H9 (cell line): ENCODE data around the gene RAET1L. TPM values are rescaled to one million over a fixed set of nuclear protein-coding genes. Genes with fewer than 3 reads are reported as not detected.

Experiments used
- DNase-seq: peaks from one replicate; pipeline ENCODE4 v3.0.0-alpha.2; 2017
- H2AFZ ChIP-seq: one replicate; pipeline ENCODE4 v1.6.1; 2013; ENCODE audit warnings: mild to moderate bottlenecking, low read length, control low read depth, moderate library complexity
- H2AK5ac ChIP-seq: 2 replicates; pipeline ENCODE4 v1.6.1; 2013; ENCODE audit warnings: low read length, control low read depth, mixed read lengths; ENCODE audit not compliant: insufficient read length
- H2BK120ac ChIP-seq: one replicate; pipeline ENCODE4 v1.6.1; 2013; ENCODE audit warnings: low read depth, mild to moderate bottlenecking, low read length, control low read depth, inconsistent platforms; ENCODE audit not compliant: poor library complexity, severe bottlenecking
- H2BK12ac ChIP-seq: 2 replicates; pipeline ENCODE4 v1.6.1; 2013; ENCODE audit warnings: low read length, control low read depth, mixed read lengths, low read depth; ENCODE audit not compliant: insufficient read length
- H2BK15ac ChIP-seq: 2 replicates; pipeline ENCODE4 v1.6.1; 2013; ENCODE audit warnings: low read depth, low read length, control low read depth
- H2BK20ac ChIP-seq: one replicate; pipeline ENCODE4 v1.6.1; 2013; ENCODE audit warnings: low read depth, mild to moderate bottlenecking, low read length, control low read depth, inconsistent platforms; ENCODE audit not compliant: poor library complexity, severe bottlenecking
- H2BK5ac ChIP-seq: 2 replicates; pipeline ENCODE4 v1.6.1; 2013; ENCODE audit warnings: low read length, control low read depth, mixed read lengths; ENCODE audit not compliant: insufficient read length
- H3K14ac ChIP-seq: 2 replicates; pipeline ENCODE4 v1.6.1; 2013; ENCODE audit warnings: low read length, control low read depth; ENCODE audit not compliant: insufficient read depth
- H3K18ac ChIP-seq: 2 replicates; pipeline ENCODE4 v1.6.1; 2013; ENCODE audit warnings: low read depth, mild to moderate bottlenecking, mixed read lengths, low read length, control low read depth; ENCODE audit not compliant: insufficient read length
- H3K23ac ChIP-seq: 2 replicates; pipeline ENCODE4 v1.6.1; 2013; ENCODE audit warnings: low read length, control low read depth, mixed read lengths, low read depth; ENCODE audit not compliant: insufficient read length
- H3K23me2 ChIP-seq: 2 replicates; pipeline ENCODE4 v1.6.1; 2013; ENCODE audit warnings: low read depth, mild to moderate bottlenecking, mixed read lengths, low read length, control low read depth; ENCODE audit not compliant: insufficient read length, poor library complexity, severe bottlenecking
- H3K27ac ChIP-seq: 2 replicates; pipeline ENCODE4 v1.5.1; 2013; ENCODE audit warnings: low read length, control low read depth, mixed read lengths, low read depth; ENCODE audit not compliant: insufficient read length
- H3K27me3 ChIP-seq: 2 replicates; pipeline ENCODE4 v1.6.1; 2013; ENCODE audit warnings: low read length, control low read depth, inconsistent platforms; ENCODE audit not compliant: insufficient read depth
- H3K4ac ChIP-seq: 2 replicates; pipeline ENCODE4 v1.6.1; 2013; ENCODE audit warnings: low read depth, mild to moderate bottlenecking, control low read depth, inconsistent platforms, low read length, moderate library complexity
- H3K4me1 ChIP-seq: 2 replicates; pipeline ENCODE4 v1.6.1; 2013; ENCODE audit warnings: low read length, control low read depth, inconsistent platforms; ENCODE audit not compliant: insufficient read depth
- H3K4me2 ChIP-seq: 2 replicates; pipeline ENCODE4 v1.6.1; 2013; ENCODE audit warnings: low read length, control low read depth, mixed read lengths; ENCODE audit not compliant: insufficient read length, insufficient read depth
- H3K56ac ChIP-seq: 2 replicates; pipeline ENCODE4 v1.6.1; 2013; ENCODE audit warnings: low read depth, mild to moderate bottlenecking, mixed read lengths, low read length, control low read depth; ENCODE audit not compliant: insufficient read length
- H3K79me1 ChIP-seq: 2 replicates; pipeline ENCODE4 v1.6.1; 2013; ENCODE audit warnings: low read depth, mild to moderate bottlenecking, moderate library complexity, low read length, control low read depth, inconsistent platforms; ENCODE audit not compliant: insufficient read depth, poor library complexity, severe bottlenecking
- H3K79me2 ChIP-seq: 2 replicates; pipeline ENCODE4 v1.6.1; 2013; ENCODE audit warnings: low read length, control low read depth, inconsistent platforms; ENCODE audit not compliant: insufficient read depth
- H3K9ac ChIP-seq: 2 replicates; pipeline ENCODE4 v1.6.1; 2013; ENCODE audit warnings: low read length, control low read depth, mixed read lengths; ENCODE audit not compliant: insufficient read length; ENCODE audit errors: extremely low read depth
- H3K9me3 ChIP-seq: one replicate; pipeline ENCODE4 v1.6.1; 2013; ENCODE audit warnings: low read depth, low read length, inconsistent platforms; ENCODE audit not compliant: control insufficient read depth
- H3T11ph ChIP-seq: one replicate; pipeline ENCODE4 v1.6.1; 2013; ENCODE audit warnings: mild to moderate bottlenecking, low read length, control low read depth, inconsistent platforms
- H4K20me1 ChIP-seq: one replicate; pipeline ENCODE4 v1.6.1; 2013; ENCODE audit not compliant: control insufficient read depth, insufficient read length, insufficient read depth
- H4K5ac ChIP-seq: 2 replicates; pipeline ENCODE4 v1.6.1; 2013; ENCODE audit warnings: low read depth, mild to moderate bottlenecking, mixed read lengths, low read length, control low read depth; ENCODE audit not compliant: insufficient read length
- H4K8ac ChIP-seq: replicated peaks from 2 replicates; pipeline ENCODE4 v1.6.1; 2013; ENCODE audit warnings: low read length, control low read depth, mixed read lengths, low read depth; ENCODE audit not compliant: insufficient read length
- H4K91ac ChIP-seq: 2 replicates; pipeline ENCODE4 v1.6.1; 2013; ENCODE audit warnings: low read depth, mild to moderate bottlenecking, moderate library complexity, mixed read lengths, low read length, control low read depth; ENCODE audit not compliant: insufficient read length
- H3K27ac Mint-ChIP-seq, 3 experiments: 2 replicates in 2 of 3; 3 replicates in 1 of 3; pipeline ENCODE4 v1.8.0; 2020 to 2021; ENCODE audit warnings: mixed read lengths in 3 of 3, mild to moderate bottlenecking in 1 of 3, moderate library complexity in 1 of 3
- H3K27me3 Mint-ChIP-seq: 2 replicates; pipeline ENCODE4 v1.8.0; 2021; ENCODE audit warnings: low read depth, mild to moderate bottlenecking, moderate library complexity, mixed read lengths
- H3K36me3 Mint-ChIP-seq, 3 experiments: 2 replicates in 2 of 3; 3 replicates in 1 of 3; pipeline ENCODE4 v1.8.0; 2020 to 2021; ENCODE audit warnings: low read depth in 3 of 3, mixed read lengths in 3 of 3; ENCODE audit not compliant: insufficient read depth in 1 of 3
- H3K4me1 Mint-ChIP-seq, 2 experiments: 2 replicates each; pipeline ENCODE4 v1.8.0; 2020; ENCODE audit warnings: mixed read lengths in 2 of 2
- H3K4me3 Mint-ChIP-seq, 2 experiments: 2 replicates in 1 of 2; 3 replicates in 1 of 2; pipeline ENCODE4 v1.8.0; 2020 to 2021; ENCODE audit warnings: mild to moderate bottlenecking in 2 of 2, mixed read lengths in 2 of 2, moderate library complexity in 1 of 2
- H3K9me3 Mint-ChIP-seq, 2 experiments: 2 replicates in 1 of 2; 3 replicates in 1 of 2; pipeline ENCODE4 v1.8.0; 2020; ENCODE audit warnings: mild to moderate bottlenecking in 2 of 2, mixed read lengths in 2 of 2, moderate library complexity in 1 of 2
- WGBS: extraction: QIAGEN DNeasy Blood & Tissue Kit; methylation state at CpG from one replicate; pipeline ENCODE4 v1.1.7; 2013; ENCODE audit warnings: missing lambda C conversion rate, low lambda C conversion rate, mixed read lengths; ENCODE audit not compliant: insufficient read length; ENCODE audit errors: extremely low coverage; 5-methylcytosine and 5-hydroxymethylcytosine counted together
- total RNA-seq: library from RNA; stranded (reverse); gene quantifications from 2 replicates; pipeline ENCODE4 v1.2.1, GENCODE V29; 2021
- TF ChIP-seq, protein P1 (sequence below): fragments of 200-600 bp; sonication (generic); conservative IDR thresholded peaks from 3 replicates; pipeline ENCODE4 v1.8.0; 2021; ENCODE audit warnings: antibody characterized with exemption, mild to moderate bottlenecking

The RAET1L gene
- total RNA-seq, 1 experiment from 2014 or later: not detected

DNA sequence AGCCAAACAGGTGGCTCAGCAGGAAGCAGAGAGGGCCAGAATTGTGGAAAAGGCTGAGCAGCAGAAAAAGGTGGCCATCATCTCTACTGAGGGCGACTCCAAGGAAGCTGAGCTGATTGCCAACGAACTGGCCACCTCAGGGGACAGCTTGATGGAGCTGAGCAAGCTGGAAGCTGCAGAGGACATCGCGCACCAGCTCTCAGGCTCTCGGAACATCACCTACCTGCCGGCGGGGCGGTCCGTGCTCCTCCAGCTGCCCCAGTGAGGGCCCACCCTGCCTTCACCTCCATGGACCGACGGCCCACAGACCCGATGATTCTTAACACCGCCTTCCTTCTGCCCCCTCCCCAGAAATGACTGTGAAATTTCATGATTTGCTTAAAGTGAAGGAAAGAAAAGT lies 17.8 kb upstream of the RAET1L start:
- peaks cover 3 to 4% of the 10 kb centered on the region in 2 experiments for H3K4me1 Mint-ChIP-seq
- H3K4me3 Mint-ChIP-seq: no peak overlapping the region; a peak in 1 of 5 replicates
- Histone ChIP-seq H3K4ac (no peak overlapping the region), H3K56ac (no peak overlapping the region), H4K20me1 (no peaks in the 10 kb centered on the region), H2AFZ (no peak overlapping the region), H3K23ac (no peak overlapping the region), H4K8ac (no peak overlapping the region), H3K27ac (no peak overlapping the region), H3K4me2 (no peak overlapping the region), H3K79me2 (no peaks in the 10 kb centered on the region), H3K79me1 (no peaks in the 10 kb centered on the region), H3K9me3 (no peaks in the 10 kb centered on the region), H3K4me1 (no peaks in the 10 kb centered on the region), H3T11ph (no peak overlapping the region), H2AK5ac (no peak overlapping the region), H2BK12ac (no peak overlapping the region), H3K23me2 (no peaks in the 10 kb centered on the region), H2BK15ac (no peak overlapping the region), H2BK20ac (no peak overlapping the region), H2BK120ac (no peak overlapping the region), H2BK5ac (no peak overlapping the region), H4K5ac (no peak overlapping the region), H3K27me3 (peaks cover 17% of the 10 kb centered on the region), H3K18ac (no peak overlapping the region), H3K9ac (no peak overlapping the region), H4K91ac (no peak overlapping the region), H3K14ac (no peak overlapping the region)
- H3K27ac Mint-ChIP-seq: no peak overlapping the region
- peaks cover 74% of the 10 kb centered on the region for H3K27me3 Mint-ChIP-seq
- H3K36me3 Mint-ChIP-seq: no peaks in the 10 kb centered on the region; a peak in 1 of 7 replicates
- DNase-seq: no peak
- 0 out of 5 replicates have a peak, but pooled peaks cover 0 to under 1% of the 10 kb centered on the region in 2 experiments for H3K9me3 Mint-ChIP-seq
- WGBS: no CpG with 5 or more reads among the region's 13 CpGs
- TF ChIP-seq, protein P1, sequence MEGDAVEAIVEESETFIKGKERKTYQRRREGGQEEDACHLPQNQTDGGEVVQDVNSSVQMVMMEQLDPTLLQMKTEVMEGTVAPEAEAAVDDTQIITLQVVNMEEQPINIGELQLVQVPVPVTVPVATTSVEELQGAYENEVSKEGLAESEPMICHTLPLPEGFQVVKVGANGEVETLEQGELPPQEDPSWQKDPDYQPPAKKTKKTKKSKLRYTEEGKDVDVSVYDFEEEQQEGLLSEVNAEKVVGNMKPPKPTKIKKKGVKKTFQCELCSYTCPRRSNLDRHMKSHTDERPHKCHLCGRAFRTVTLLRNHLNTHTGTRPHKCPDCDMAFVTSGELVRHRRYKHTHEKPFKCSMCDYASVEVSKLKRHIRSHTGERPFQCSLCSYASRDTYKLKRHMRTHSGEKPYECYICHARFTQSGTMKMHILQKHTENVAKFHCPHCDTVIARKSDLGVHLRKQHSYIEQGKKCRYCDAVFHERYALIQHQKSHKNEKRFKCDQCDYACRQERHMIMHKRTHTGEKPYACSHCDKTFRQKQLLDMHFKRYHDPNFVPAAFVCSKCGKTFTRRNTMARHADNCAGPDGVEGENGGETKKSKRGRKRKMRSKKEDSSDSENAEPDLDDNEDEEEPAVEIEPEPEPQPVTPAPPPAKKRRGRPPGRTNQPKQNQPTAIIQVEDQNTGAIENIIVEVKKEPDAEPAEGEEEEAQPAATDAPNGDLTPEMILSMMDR: no peak
